ENCODE data around the gene CD37.
"Not testable (repeated sequence)": the region's sequence is repeated elsewhere in the genome, so short reads cannot be mapped to it uniquely, and the experiment has no call there.

Gene CD37

GRCh38 chr19:49347191-49347590 is 12.0 kb downstream of the CD37 start:
- no peak for DNase-seq (ENCODE audit: low read depth)

GRCh38 chr19:49347835-49348234 is 12.6 kb downstream of the CD37 start:
- DNase-seq (ENCODE audit: low read depth) = no peak

- no peak for DNase-seq (ENCODE audit: low read depth)
Measured at GRCh38 chr19:49348305-49349189, 13.3 kb downstream of the CD37 start.

DNA sequence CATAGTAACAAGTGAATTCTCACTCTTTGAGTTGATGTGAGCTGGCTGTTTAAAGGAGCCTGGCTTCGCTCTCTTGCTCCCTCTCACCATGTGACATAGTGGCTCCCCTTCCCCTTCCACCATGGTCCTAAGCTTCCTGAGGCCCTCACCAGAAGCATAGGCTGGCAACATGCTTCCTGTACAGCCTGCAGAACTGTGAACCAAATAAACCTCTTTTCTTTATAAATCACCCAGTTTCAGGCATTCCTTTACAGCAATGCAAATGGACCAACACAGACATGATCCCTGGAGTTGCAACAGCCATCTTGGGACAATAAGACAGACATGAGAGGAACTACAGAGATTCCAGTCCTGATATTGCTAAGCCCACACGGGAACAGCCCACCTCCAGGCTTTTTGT is 14.4 kb downstream of the CD37 start:
- no peak for DNase-seq (ENCODE audit: low read depth)

GRCh38 chr19:49355909-49356353 is 20.7 kb downstream of the CD37 start:
- DNase-seq (ENCODE audit: low read depth) = no peak

DNA sequence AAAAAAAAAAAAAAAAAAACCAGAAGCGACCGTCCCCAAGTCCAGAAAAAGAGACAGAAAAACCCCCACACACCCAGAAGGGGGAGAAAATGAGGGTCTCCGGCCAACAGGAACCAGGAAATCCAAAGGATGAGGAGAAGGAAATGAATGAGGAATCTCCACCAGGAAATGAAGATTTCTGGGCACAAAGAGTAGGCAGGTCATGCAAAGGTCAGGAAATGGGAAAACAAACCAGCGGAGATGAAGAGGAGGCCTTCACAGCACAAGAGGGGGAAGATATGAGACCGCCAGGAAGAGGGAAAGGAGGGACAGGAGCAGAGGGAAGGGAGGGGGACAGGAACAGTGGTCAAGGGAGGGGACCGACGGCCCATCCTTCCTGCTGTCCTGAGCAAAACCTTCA is 21.2 kb downstream of the CD37 start:
- no peak for DNase-seq (ENCODE audit: low read depth)

DNA sequence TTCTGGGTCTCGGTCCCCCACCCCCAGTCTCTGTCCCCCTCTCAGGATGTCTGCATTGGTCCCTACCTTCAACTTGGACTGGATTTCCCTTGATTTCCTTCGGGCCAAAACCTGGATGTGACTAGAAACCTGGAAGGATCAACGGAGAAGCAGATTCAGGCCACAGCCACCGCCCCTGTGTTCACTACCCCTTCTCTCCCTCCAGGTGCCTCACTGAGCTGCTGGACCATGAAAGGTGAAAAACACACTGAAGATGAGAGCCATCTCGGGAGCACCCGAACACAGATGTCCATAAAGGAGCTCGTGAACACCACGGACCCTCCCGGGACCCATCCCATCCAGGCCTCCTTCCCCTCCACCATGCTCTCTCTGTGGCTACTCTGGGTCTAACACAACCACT is 22.0 kb downstream of the CD37 start:
- DNase-seq (ENCODE audit: low read depth) = no peak

DNA sequence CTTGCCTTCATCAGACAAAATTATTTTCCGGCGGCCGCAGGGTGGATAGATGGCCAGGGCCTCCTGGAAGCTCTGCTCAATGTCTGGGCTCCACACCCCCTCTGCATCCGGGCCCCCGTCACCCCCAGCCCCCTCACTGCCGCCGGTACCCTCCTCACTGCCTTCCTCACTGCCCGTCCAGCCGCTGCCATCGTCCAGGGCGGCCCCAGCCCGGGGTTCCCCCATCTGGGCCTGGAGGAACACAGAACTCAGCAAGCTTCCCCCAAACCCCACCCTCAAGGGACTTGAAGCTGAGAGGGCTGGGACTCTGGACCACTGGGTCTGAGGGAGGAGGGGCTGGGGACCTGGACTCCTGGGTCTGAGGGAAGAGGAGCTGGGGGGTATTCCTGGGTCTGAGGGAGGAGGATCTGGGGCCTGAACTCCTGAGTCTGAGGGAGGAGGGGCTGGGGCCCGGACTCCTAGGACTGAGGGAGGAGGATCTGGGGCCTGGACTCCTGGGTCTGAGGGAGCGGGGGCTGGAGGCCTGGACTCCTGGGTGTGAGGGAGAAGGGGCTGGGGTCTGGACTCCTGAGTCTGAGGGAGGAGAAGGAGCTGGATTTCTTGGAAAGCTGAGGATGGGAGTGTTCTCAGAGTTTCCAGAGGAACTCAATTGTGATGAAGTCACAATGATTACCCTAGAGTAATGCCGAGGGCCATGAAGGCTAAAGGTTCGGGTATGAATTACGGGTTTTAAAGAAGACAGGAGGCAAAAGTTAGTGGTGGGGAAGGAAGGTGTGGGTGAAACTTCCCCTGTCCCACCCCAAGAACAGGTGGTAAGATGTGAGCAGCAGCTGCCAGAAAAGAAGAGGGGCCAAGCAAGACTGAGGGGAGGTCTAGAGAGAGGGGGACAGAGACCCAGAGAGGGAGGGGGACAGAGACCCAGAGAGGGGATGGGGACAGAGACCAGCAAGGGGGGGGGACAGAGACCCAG is 24.9 kb downstream of the CD37 start:
- no peak for DNase-seq (ENCODE audit: low read depth)

- DNase-seq (ENCODE audit: low read depth) = no peak
Measured at GRCh38 chr19:49361438-49362047, 26.3 kb downstream of the CD37 start.

DNA sequence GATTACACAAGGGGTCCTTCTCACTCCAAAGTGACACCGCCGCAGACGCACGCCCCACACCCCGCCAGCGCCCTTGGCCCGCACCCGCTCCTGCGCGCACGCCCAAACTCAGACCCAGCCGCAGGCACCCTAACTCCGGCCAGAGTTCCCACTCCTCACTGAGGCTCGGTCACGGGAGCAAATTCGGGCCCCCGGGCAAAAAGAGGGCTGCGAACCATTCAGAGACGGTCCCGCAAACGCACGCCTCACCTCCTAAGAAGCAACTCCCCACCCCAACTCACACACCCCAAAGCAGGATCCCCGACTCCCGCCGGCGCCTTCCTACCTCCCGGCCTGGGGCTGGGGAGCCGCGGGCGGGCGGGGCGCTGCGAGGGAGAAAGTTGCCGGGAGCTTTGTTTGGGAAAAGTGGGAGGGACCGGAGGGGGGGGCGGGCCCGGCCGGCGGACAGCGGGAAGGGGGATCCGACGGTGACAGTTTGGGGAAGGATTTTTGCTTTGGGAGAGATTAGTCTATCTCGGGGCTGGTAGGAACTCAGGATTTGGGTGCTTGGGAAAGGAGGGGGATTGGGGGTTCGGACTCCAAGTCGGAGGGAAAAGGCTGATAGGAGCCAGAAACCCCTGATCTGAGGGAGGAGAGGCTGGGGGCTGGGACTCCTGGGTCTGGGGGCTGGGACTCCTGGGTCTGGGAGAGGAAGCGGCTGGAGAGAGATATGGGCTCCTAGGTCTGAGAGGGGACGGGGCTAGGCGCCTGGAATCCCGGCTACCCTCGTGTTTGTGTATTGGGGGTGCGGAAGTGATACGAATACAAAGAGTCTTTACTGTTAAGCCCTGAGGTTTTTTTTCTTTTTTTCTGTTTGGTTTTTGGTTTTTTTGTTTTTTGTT is 27.1 kb downstream of the CD37 start, which contains the start of gene TEAD2:
TSS of gene TEAD2 (minus strand) at position 369 of the 881 bp plus-strand sequence. CDS start 2,341 bp downstream, outside the sequence.
- DNase-seq (ENCODE audit: low read depth) = no peak

DNA sequence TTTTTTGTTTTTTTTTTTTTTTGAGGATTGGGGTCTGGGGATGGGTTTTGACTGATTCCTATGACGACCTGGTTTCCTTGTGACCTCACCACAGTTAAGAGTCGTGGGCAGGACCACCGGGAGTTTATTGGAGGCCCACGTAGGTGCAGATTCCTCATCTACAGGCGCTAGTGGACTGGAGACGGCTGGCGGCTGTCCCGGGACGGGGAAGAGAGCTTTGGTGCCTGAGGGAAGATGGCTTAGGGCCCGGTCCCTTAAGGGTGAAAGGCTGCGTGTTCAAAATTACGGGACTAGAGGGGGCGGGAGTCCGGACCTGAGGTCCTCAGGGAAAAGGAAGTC is 27.7 kb downstream of the CD37 start:
- DNase-seq (ENCODE audit: low read depth) = no peak

- DNase-seq (ENCODE audit: low read depth) = peak; percentile 99
Measured at GRCh38 chr19:49363268-49364082, 28.3 kb downstream of the CD37 start, which contains the start of gene DKKL1. Gene DKKL1, plus strand, starts transcription at chr19:49363877. Its CDS starts 122 bp downstream, at chr19:49363999.

DNA sequence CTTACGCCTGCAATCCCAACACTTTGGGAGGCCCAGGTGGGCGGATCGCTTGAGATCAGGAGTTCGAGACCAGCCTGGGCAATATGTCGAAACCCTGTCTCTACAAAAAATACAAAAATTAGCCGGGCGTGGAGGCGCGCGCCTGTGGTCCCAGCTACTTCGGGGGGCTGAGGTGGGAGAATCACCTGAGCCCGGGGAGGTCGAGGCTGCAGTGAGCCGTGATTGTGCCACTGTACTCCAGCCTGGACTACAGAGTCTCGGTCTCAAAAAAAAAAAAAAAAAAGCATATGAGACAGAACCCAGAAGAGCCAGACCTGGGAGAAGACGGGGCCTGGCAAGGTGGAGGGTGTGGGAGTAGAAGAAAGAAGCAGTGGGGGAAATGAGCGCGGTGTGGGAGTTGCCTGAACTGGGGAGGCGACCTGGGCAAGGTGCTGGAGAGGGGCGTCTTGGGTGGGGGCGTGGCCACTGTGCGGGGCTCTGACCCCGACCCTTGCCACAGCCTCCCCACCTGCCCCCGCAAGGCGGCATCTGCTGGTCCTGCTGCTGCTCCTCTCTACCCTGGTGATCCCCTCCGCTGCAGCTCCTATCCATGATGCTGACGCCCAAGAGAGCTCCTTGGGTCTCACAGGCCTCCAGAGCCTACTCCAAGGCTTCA is 29.0 kb downstream of the CD37 start:
- DNase-seq (ENCODE audit: low read depth) = no peak

- no peak for DNase-seq (ENCODE audit: low read depth)
Measured at GRCh38 chr19:49366110-49366509, 30.9 kb downstream of the CD37 start.

DNA sequence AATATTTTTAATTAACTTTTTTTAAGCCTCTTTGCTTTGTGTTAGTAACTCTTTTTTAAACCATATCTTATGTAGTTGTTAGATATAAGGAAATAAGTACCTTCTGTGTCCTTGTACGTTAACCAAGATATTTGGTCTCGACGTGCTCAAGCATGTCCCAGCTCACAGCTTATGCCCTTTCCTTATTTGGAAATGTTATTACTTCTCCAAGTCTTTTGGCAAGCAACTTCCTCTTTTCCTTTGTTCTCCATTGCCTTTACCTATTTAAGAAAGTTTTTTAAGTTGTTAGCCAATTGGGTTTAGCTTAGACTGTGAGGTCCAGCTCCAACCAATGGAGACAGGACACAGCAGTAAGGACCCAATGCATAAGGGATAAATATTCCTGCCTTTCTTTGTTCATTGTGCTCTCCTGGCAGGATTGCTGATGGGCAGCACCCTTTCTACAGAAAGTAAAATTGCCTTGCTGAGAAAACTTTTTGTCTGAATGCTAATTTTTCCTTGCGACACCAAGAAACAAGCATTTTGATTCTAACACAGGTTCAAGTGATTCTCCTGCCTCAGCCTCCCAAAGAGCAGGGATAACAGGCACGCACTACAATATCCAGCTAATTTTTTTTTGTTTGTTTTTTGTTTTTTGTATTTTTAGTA is 33.6 kb downstream of the CD37 start:
- DNase-seq (ENCODE audit: low read depth) = no peak

- no peak for DNase-seq (ENCODE audit: low read depth)
Measured at GRCh38 chr19:49371184-49371583, 36.0 kb downstream of the CD37 start.

- not testable (repeated sequence) for DNase-seq (ENCODE audit: low read depth)
Measured at GRCh38 chr19:49373174-49373573, 38.0 kb downstream of the CD37 start.

DNA sequence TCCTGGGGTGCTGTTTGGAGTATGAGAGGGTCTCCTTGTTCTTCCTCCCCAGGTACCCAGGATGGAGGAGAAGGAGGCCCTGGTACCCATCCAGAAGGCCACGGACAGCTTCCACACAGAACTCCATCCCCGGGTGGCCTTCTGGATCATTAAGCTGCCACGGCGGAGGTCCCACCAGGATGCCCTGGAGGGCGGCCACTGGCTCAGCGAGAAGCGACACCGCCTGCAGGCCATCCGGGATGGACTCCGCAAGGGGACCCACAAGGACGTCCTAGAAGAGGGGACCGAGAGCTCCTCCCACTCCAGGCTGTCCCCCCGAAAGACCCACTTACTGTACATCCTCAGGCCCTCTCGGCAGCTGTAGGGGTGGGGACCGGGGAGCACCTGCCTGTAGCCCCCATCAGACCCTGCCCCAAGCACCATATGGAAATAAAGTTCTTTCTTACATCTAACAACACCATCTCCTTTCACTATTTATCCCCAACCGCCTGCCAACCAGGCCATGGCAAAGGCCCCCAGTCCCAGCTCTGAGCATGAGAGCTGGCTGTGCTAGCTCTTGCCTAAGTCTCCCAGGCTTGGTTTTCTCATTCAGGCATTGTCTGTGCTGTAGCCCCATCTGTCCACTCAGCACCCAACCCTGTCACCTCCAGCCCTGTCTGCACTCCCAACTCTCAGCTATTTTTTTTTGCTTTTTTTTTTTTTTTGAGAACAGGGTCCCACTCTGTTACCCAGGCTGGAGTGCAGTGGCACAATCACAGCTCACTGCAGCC is 39.6 kb downstream of the CD37 start:
- DNase-seq (ENCODE audit: low read depth) = no peak
